Spleen (tissue), 11 donors: ENCODE results near the gene COL2A1. TPM values are rescaled to one million over a fixed set of nuclear protein-coding genes. Genes with fewer than 3 reads are reported as not detected.
A peak's percentile ranks its signal among the peaks of the same experiment; 100 is the strongest.

Experiments used
- DNase-seq: peaks from one replicate; pipeline ENCODE4 v3.0.0-alpha.2; 2020
- H3K27ac ChIP-seq, 8 donors: fragments of 200-600 bp; sonication (generic) in 7 of 8; 1 replicate in 4 of 8; 2 replicates in 4 of 8; pipeline versions ENCODE4 v1.5.0 to v1.8.0; 2016 to 2021; ENCODE audit warnings: inconsistent platforms in 4 of 8, mild to moderate bottlenecking in 4 of 8, moderate library complexity in 1 of 8
- H3K27me3 ChIP-seq, 7 donors: fragments of 200-600 bp; sonication (generic) in 6 of 7; replicated peaks in 1 of 7; 1 replicate in 4 of 7; 2 replicates in 3 of 7; pipeline versions ENCODE4 v1.5.0 to v1.8.0; 2016 to 2021; ENCODE audit warnings: inconsistent platforms in 3 of 7, mild to moderate bottlenecking in 1 of 7
- H3K36me3 ChIP-seq, 6 donors: fragments of 200-600 bp; sonication (generic) in 5 of 6; 1 replicate in 4 of 6; 2 replicates in 2 of 6; pipeline versions ENCODE4 v1.5.0 to v1.8.0; 2016 to 2021; ENCODE audit warnings: inconsistent platforms in 2 of 6
- H3K4me1 ChIP-seq, 6 donors: fragments of 200-600 bp; sonication (generic) in 5 of 6; 1 replicate in 3 of 6; 2 replicates in 3 of 6; pipeline versions ENCODE4 v1.5.0 to v1.8.0; 2016 to 2021; ENCODE audit warnings: inconsistent platforms in 3 of 6
- H3K4me3 ChIP-seq, 8 donors: fragments of 200-600 bp; sonication (generic) in 7 of 8; 1 replicate in 4 of 8; 2 replicates in 4 of 8; pipeline versions ENCODE4 v1.5.0 to v1.8.0; 2016 to 2021; ENCODE audit warnings: inconsistent platforms in 4 of 8, mild to moderate bottlenecking in 4 of 8, moderate library complexity in 2 of 8
- H3K9me3 ChIP-seq, 8 donors: fragments of 200-600 bp; sonication (generic) in 7 of 8; 1 replicate in 4 of 8; 2 replicates in 4 of 8; pipeline versions ENCODE4 v1.5.0 to v1.8.0; 2016 to 2021; ENCODE audit warnings: inconsistent platforms in 4 of 8
- POLR2A ChIP-seq, 3 donors: fragments of 450-650 bp; IDR thresholded peaks; one replicate each; pipeline ENCODE4 v1.5.1; 2017; ENCODE audit warnings: antibody characterized with exemption in 3 of 3, mild to moderate bottlenecking in 1 of 3
- POLR2AphosphoS5 ChIP-seq, 3 donors: sonication (generic); formaldehyde crosslinking; IDR thresholded peaks; one replicate each; pipeline ENCODE4 v1.5.1; 2017; ENCODE audit warnings: antibody characterized with exemption in 3 of 3
- WGBS, 5 donors: extraction: QIAGEN DNeasy Blood & Tissue Kit in 3 of 5; methylation state at CpG; one replicate each; pipeline versions ENCODE4 v1.1.5 to v1.1.7; 2013 to 2018; 5-methylcytosine and 5-hydroxymethylcytosine counted together
- intact Hi-C: fragments of 100-400 bp; cut with DNase I; formaldehyde crosslinking; loops from one replicate; pipeline ENCODE4 v1.15.0; 2023; ENCODE audit warnings: low total_unique reads
- polyA plus RNA-seq, 3 donors: library from polyadenylated mRNA; stranded (reverse); fragments of 200-250 nt; gene quantifications; one replicate each; pipeline ENCODE4 v1.2.1, GENCODE V29; 2013
- total RNA-seq, 7 donors: library from RNA; depleted of rRNA in 3 of 7; stranded (reverse); fragments of >200 nt in 3 of 7; fragmentation: NEBNext Ultra II Directional in 4 of 7; extraction: Animal tissue kit (Norgen Biotek cat#: 25700) in 4 of 7; gene quantifications; one replicate each; pipeline versions ENCODE4 v1.1.0 to v1.2.1, GENCODE V29; 2016 to 2021
- TF ChIP-seq, protein P1 (sequence below), 11 experiments: fragments of 200-600 bp in 7 of 11; fragments of 450-650 bp in 4 of 11; sonication (generic) in 4 of 11; IDR thresholded peaks in 8 of 11; conservative IDR thresholded peaks in 3 of 11; 1 replicate in 7 of 11; 2 replicates in 4 of 11; pipeline versions ENCODE4 v1.4.0 to v1.8.0; 2016 to 2021; ENCODE audit warnings: antibody characterized with exemption in 11 of 11, inconsistent platforms in 4 of 11, mild to moderate bottlenecking in 1 of 11
- donor health status: healthy with polysubstance abuse.
- donor health status: DM: no; HTN: no; CAD: no; lungs with moderate emphysema.
- donor health status: DM: no; HTN: no; CAD: no.
- donor health status: Bipolar disorder and iron deficiency.
- donor health status: healthy.
- donor health status: DM: no; HTN: no; CAD: no.
- donor health status: DM: yes; HTN: yes; CAD: no.

COL2A1 gene
- total and polyA plus RNA-seq, 10 donors, result 0.37 to 0.49 (median 0.47) TPM; not detected in 7

GRCh38 chr12:47980779-47981495 is 23.3 kb downstream of the COL2A1 start:
- 77 to 83% (median 80%) methylated on average over 16 to 17 of the region's 17 CpGs for WGBS, 5 donors

GRCh38 chr12:47980197-47980596 is 24.1 kb downstream of the COL2A1 start:
- intact Hi-C loops, result no loop called here
- no peak for TF ChIP-seq POLR2AphosphoS5 (IDR thresholded peaks at IDR 0.05)
- TF ChIP-seq, protein P1, sequence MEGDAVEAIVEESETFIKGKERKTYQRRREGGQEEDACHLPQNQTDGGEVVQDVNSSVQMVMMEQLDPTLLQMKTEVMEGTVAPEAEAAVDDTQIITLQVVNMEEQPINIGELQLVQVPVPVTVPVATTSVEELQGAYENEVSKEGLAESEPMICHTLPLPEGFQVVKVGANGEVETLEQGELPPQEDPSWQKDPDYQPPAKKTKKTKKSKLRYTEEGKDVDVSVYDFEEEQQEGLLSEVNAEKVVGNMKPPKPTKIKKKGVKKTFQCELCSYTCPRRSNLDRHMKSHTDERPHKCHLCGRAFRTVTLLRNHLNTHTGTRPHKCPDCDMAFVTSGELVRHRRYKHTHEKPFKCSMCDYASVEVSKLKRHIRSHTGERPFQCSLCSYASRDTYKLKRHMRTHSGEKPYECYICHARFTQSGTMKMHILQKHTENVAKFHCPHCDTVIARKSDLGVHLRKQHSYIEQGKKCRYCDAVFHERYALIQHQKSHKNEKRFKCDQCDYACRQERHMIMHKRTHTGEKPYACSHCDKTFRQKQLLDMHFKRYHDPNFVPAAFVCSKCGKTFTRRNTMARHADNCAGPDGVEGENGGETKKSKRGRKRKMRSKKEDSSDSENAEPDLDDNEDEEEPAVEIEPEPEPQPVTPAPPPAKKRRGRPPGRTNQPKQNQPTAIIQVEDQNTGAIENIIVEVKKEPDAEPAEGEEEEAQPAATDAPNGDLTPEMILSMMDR (IDR thresholded peaks at IDR 0.05 in 8 of 11, conservative IDR thresholded peaks at IDR 0.05 in 3 of 11), result no peak
- H3K36me3 ChIP-seq, result no peaks in the 10 kb centered on the region
- DNase-seq, result peak; percentile 54
- 78 to 91% (median 88%) methylated on average over 7 of the region's 7 CpGs for WGBS, 5 donors
- H3K27ac ChIP-seq, result no peak overlapping the region
- peaks cover 0 to 4% (median 0%) of the 10 kb centered on the region in 7 donors for H3K27me3 ChIP-seq
- H3K9me3 ChIP-seq, result no peaks in the 10 kb centered on the region
- H3K4me3 ChIP-seq, result no peak overlapping the region
- no peaks in the 10 kb centered on the region for H3K4me1 ChIP-seq

More at GRCh38 chr12:47980779-47981495, 23.3 kb downstream of the COL2A1 start:
- no peak overlapping the region for H3K4me3 ChIP-seq
- H3K4me1 ChIP-seq, result no peaks in the 10 kb centered on the region
- no peaks in the 10 kb centered on the region for H3K9me3 ChIP-seq
- intact Hi-C loops, result no loop called here
- peak; percentile 64 for DNase-seq
- peaks cover 0 to 4% (median 0%) of the 10 kb centered on the region in 7 donors for H3K27me3 ChIP-seq
- no peak overlapping the region for H3K27ac ChIP-seq
- TF ChIP-seq, protein P1 (IDR thresholded peaks at IDR 0.05 in 8 of 11, conservative IDR thresholded peaks at IDR 0.05 in 3 of 11), result no peak
- TF ChIP-seq POLR2AphosphoS5 (IDR thresholded peaks at IDR 0.05) (no peak), POLR2A (IDR thresholded peaks at IDR 0.05) (no peak)
- no peaks in the 10 kb centered on the region for H3K36me3 ChIP-seq

DNA sequence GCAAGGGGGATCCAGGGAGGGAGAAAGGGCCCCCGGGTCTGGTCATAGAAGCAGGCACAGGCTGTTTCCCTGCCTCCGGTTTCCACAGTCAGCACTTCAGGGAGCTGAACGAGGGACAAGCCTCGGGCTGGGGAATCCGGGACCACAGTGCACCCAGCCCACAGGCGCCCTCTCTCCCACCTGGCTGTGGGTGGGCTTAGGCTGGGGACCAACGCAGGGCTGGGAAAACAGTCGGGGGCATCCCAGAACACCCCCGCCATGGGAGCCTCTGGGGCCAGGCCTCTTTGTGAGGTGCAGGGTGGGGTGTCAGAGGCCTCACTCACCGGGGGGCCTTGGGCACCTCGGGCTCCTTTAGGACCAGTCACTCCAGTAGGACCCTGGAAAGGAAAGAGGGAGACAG is 24.6 kb downstream of the COL2A1 start:
- peak; percentile 43 for DNase-seq
- Histone ChIP-seq H3K4me3 (no peak overlapping the region), H3K27me3 (peaks cover 0 to 4% (median 0%) of the 10 kb centered on the region in 7 donors), H3K9me3 (no peaks in the 10 kb centered on the region), H3K27ac (no peak overlapping the region), H3K4me1 (no peaks in the 10 kb centered on the region), H3K36me3 (no peaks in the 10 kb centered on the region)
- TF ChIP-seq POLR2A (IDR thresholded peaks at IDR 0.05), result no peak
- TF ChIP-seq, protein P1 (IDR thresholded peaks at IDR 0.05 in 8 of 11, conservative IDR thresholded peaks at IDR 0.05 in 3 of 11), result no peak
- TF ChIP-seq POLR2AphosphoS5 (IDR thresholded peaks at IDR 0.05), result no peak
- intact Hi-C loops, result no loop called here
- WGBS, 5 donors, result 83 to 93% (median 89%) methylated on average over 9 to 11 of the region's 11 CpGs

GRCh38 chr12:47979166-47979565 is 25.1 kb downstream of the COL2A1 start:
- no peaks in the 10 kb centered on the region for H3K36me3 ChIP-seq
- no peaks in the 10 kb centered on the region for H3K9me3 ChIP-seq
- intact Hi-C loops, result no loop called here
- H3K4me1 ChIP-seq, result no peaks in the 10 kb centered on the region
- DNase-seq, result peak; percentile 65
- H3K27me3 ChIP-seq, result peaks cover 0 to 4% (median 0%) of the 10 kb centered on the region in 7 donors
- TF ChIP-seq, protein P1 (IDR thresholded peaks at IDR 0.05 in 8 of 11, conservative IDR thresholded peaks at IDR 0.05 in 3 of 11), result no peak
- TF ChIP-seq POLR2A (IDR thresholded peaks at IDR 0.05), result no peak
- no peak for TF ChIP-seq POLR2AphosphoS5 (IDR thresholded peaks at IDR 0.05)
- WGBS, 5 donors, result 88 to 100% (median 90%) methylated on average over 2 to 5 of the region's 5 CpGs
- no peak overlapping the region for H3K4me3 ChIP-seq
- H3K27ac ChIP-seq, result no peak overlapping the region
